NCI-H1092 (cell line): Measurements from ENCODE around the gene GLI1.
"Not testable (repeated sequence)": the region's sequence is repeated elsewhere in the genome, so short reads cannot be mapped to it uniquely, and the experiment has no call there.

Experiments
- DNase-seq: peaks from one replicate; lab custom pipeline; 2025; lab: John Stamatoyannopoulos, UW

Gene GLI1

GRCh38 chr12:57441846-57442427 lies 17.6 kb upstream of the GLI1 start:
- DNase-seq: no peak

GRCh38 chr12:57444337-57444736 lies 15.2 kb upstream of the GLI1 start:
- DNase-seq: not testable (repeated sequence)

GRCh38 chr12:57444744-57445143 lies 14.8 kb upstream of the GLI1 start:
- DNase-seq: no peak

GRCh38 chr12:57446292-57446960 lies 13.2 kb upstream of the GLI1 start:
- no peak for DNase-seq

- DNase-seq: no peak
Observed at GRCh38 chr12:57448669-57449068, 10.9 kb upstream of the GLI1 start.

- no peak for DNase-seq
Observed at GRCh38 chr12:57449375-57449774, 10.2 kb upstream of the GLI1 start.

- no peak for DNase-seq
Observed at GRCh38 chr12:57450057-57450456, 9.5 kb upstream of the GLI1 start.

GRCh38 chr12:57451233-57451778 lies 8.3 kb upstream of the GLI1 start:
- DNase-seq: no peak

GRCh38 chr12:57452181-57452936 lies 7.2 kb upstream of the GLI1 start:
- no peak for DNase-seq

- DNase-seq: peak; percentile 56
Observed at GRCh38 chr12:57452937-57453509, 6.6 kb upstream of the GLI1 start.

GRCh38 chr12:57454213-57454565 lies 5.4 kb upstream of the GLI1 start:
- no peak for DNase-seq

GRCh38 chr12:57454566-57455373 lies 4.8 kb upstream of the GLI1 start, which contains the start of gene INHBE:
TSS of gene INHBE (plus strand) at chr12:57455307. CDS start at chr12:57455537, 230 bp downstream.
- no peak for DNase-seq

- no peak for DNase-seq
Observed at GRCh38 chr12:57455374-57456144, 4.0 kb upstream of the GLI1 start.

GRCh38 chr12:57456145-57456700 lies 3.4 kb upstream of the GLI1 start:
- no peak for DNase-seq

GRCh38 chr12:57456737-57457490 lies 2.7 kb upstream of the GLI1 start:
- no peak for DNase-seq

- no peak for DNase-seq
Observed at GRCh38 chr12:57458665-57459054, 925 bp upstream of the GLI1 start.

GRCh38 chr12:57459055-57459749 lies 383 bp upstream of the GLI1 start:
- DNase-seq: peak; percentile 85

- DNase-seq: no peak
Observed at GRCh38 chr12:57460468-57460784, 841 bp downstream of the GLI1 start.

GRCh38 chr12:57460841-57461275 lies 1.3 kb downstream of the GLI1 start:
- DNase-seq: no peak
